HG02623 (cell line): Measurements from ENCODE around the gene TRIM69.
"Not testable (repeated sequence)": the region's sequence is repeated elsewhere in the genome, so short reads cannot be mapped to it uniquely, and the experiment has no call there.

ENCODE experiments used
- ATAC-seq: cut with Tn5 transposase; IDR thresholded peaks from one replicate; pipeline ENCODE4 v1.9.1; 2021; ENCODE audit warnings: moderate library complexity; ENCODE audit not compliant: unreplicated experiment

TRIM69 gene

GRCh38 chr15:44736181-44736765 is at the start of gene TRIM69:
Gene TRIM69, plus strand, starts transcription at chr15:44736528. Its CDS starts 177 bp downstream, at chr15:44736705.
- no peak for ATAC-seq

GRCh38 chr15:44689318-44689717 is 47.0 kb upstream of the TRIM69 start:
- ATAC-seq: not testable (repeated sequence)

- not testable (repeated sequence) for ATAC-seq
These were observed 46.1 kb upstream of the TRIM69 start for GRCh38 chr15:44690245-44690644.

GRCh38 chr15:44692659-44693058 is 43.7 kb upstream of the TRIM69 start:
- ATAC-seq: no peak

GRCh38 chr15:44694416-44694815 is 41.9 kb upstream of the TRIM69 start:
- no peak for ATAC-seq

GRCh38 chr15:44695294-44695693 is 41.0 kb upstream of the TRIM69 start:
- ATAC-seq: no peak

- ATAC-seq: no peak
These were observed 39.3 kb upstream of the TRIM69 start for GRCh38 chr15:44697014-44697413.

GRCh38 chr15:44698641-44699040 is 37.7 kb upstream of the TRIM69 start:
- no peak for ATAC-seq

GRCh38 chr15:44700676-44701075 is 35.7 kb upstream of the TRIM69 start:
- ATAC-seq: not testable (repeated sequence)

- no peak for ATAC-seq
These were observed 30.3 kb upstream of the TRIM69 start for GRCh38 chr15:44705986-44706385.

- no peak for ATAC-seq
These were observed 29.9 kb upstream of the TRIM69 start for GRCh38 chr15:44706401-44706800.

- no peak for ATAC-seq
These were observed 29.2 kb upstream of the TRIM69 start for GRCh38 chr15:44706946-44707636.

GRCh38 chr15:44710236-44711095 is 25.9 kb upstream of the TRIM69 start:
- peak; percentile 24 for ATAC-seq

GRCh38 chr15:44711096-44711742 is 25.1 kb upstream of the TRIM69 start, which contains the start of the genes B2M and PATL2:
Gene B2M, plus strand, starts transcription at chr15:44711517. Its CDS starts 30 bp downstream, at chr15:44711547.
Gene PATL2, minus strand, starts transcription at chr15:44711323. Its CDS starts 34,833 bp downstream, at chr15:44676490.
- peak; percentile 74 for ATAC-seq

- peak; percentile 2 for ATAC-seq
These were observed 24.5 kb upstream of the TRIM69 start for GRCh38 chr15:44711743-44712345.

GRCh38 chr15:44712346-44713005 is 23.9 kb upstream of the TRIM69 start:
- no peak for ATAC-seq

- ATAC-seq: no peak
These were observed 23.0 kb upstream of the TRIM69 start for GRCh38 chr15:44713006-44713966.

GRCh38 chr15:44715142-44715796 is 21.1 kb upstream of the TRIM69 start:
- no peak for ATAC-seq
